SK-N-SH treated with all-trans-retinoic acid at 6 μM for 48 hours (cell line): ENCODE data around the gene APOA4.

Experiments
- ATAC-seq: fragments of 200-7000 bp; cut with Tn5 transposase; 3 replicates; pipeline ENCODE4 v1.9.1; 2020; ENCODE audit warnings: mild to moderate bottlenecking, moderate library complexity
- BACH2 ChIP-seq: fragments of 250-450 bp; sonication (Bioruptor Pico); IDR thresholded peaks from 2 replicates; pipeline ENCODE4 v1.9.0; 2021; ENCODE audit warnings: mild to moderate bottlenecking, borderline replicate concordance
- CSDC2 ChIP-seq: fragments of 250-450 bp; sonication (Bioruptor Pico); IDR thresholded peaks from 2 replicates; pipeline ENCODE4 v1.5.0; 2020; ENCODE audit warnings: mild to moderate bottlenecking, moderate library complexity
- ESRRG ChIP-seq: fragments of 250-450 bp; sonication (Bioruptor Pico); IDR thresholded peaks from 2 replicates; pipeline ENCODE4 v1.6.1; 2021; ENCODE audit warnings: mild to moderate bottlenecking
- GLIS3 ChIP-seq: fragments of 250-450 bp; sonication (Bioruptor Pico); IDR thresholded peaks from 2 replicates; pipeline ENCODE4 v1.5.0; 2020; ENCODE audit warnings: mild to moderate bottlenecking, moderate library complexity
- ISL1 ChIP-seq: fragments of 250-450 bp; sonication (Bioruptor Pico); IDR thresholded peaks from 2 replicates; pipeline ENCODE4 v2.1.2; 2022; ENCODE audit warnings: mild to moderate bottlenecking, moderate library complexity
- OSR1 ChIP-seq: fragments of 250-450 bp; sonication (Bioruptor Pico); IDR thresholded peaks from 2 replicates; pipeline ENCODE4 v1.8.0; 2022; ENCODE audit warnings: moderate library complexity, mild to moderate bottlenecking, inconsistent platforms
- PPARA ChIP-seq: fragments of 250-450 bp; sonication (Bioruptor Pico); IDR thresholded peaks from 2 replicates; pipeline ENCODE4 v1.5.0; 2020; ENCODE audit warnings: mild to moderate bottlenecking, borderline replicate concordance
- RARB ChIP-seq: fragments of 250-450 bp; sonication (Bioruptor Pico); IDR thresholded peaks from 2 replicates; pipeline ENCODE4 v1.8.0; 2021; ENCODE audit warnings: mild to moderate bottlenecking, moderate library complexity
- SNAI2 ChIP-seq: fragments of 250-450 bp; sonication (Bioruptor Pico); IDR thresholded peaks from 2 replicates; pipeline ENCODE4 v1.5.0; 2020; ENCODE audit warnings: mild to moderate bottlenecking, moderate library complexity
- TOX ChIP-seq: fragments of 250-450 bp; sonication (Bioruptor Pico); IDR thresholded peaks from 2 replicates; pipeline ENCODE4 v1.8.0; 2021; ENCODE audit warnings: mild to moderate bottlenecking, moderate library complexity, borderline replicate concordance
- ZC3H10 ChIP-seq: fragments of 250-450 bp; sonication (Bioruptor Pico); IDR thresholded peaks from 2 replicates; pipeline ENCODE4 v1.5.1; 2021; ENCODE audit warnings: mild to moderate bottlenecking, moderate library complexity
- ZFP3 ChIP-seq: fragments of 250-450 bp; sonication (Bioruptor Pico); IDR thresholded peaks from 2 replicates; pipeline ENCODE4 v1.5.0; 2020; ENCODE audit warnings: mild to moderate bottlenecking, moderate library complexity
- ZFP30 ChIP-seq: fragments of 450-650 bp; formaldehyde crosslinking; IDR thresholded peaks from 2 replicates; pipeline ENCODE4 v1.5.0; 2022; ENCODE audit warnings: mild to moderate bottlenecking, moderate library complexity
- ZNF8 ChIP-seq: fragments of 450-650 bp; formaldehyde crosslinking; IDR thresholded peaks from 2 replicates; pipeline ENCODE4 v1.5.0; 2020; ENCODE audit warnings: mild to moderate bottlenecking, moderate library complexity
- TF ChIP-seq, protein P1 (sequence below): fragments of 250-450 bp; sonication (Bioruptor Pico); IDR thresholded peaks from 2 replicates; pipeline ENCODE4 v1.5.1; 2021; ENCODE audit warnings: mild to moderate bottlenecking, moderate library complexity
- TF ChIP-seq, protein P2 (sequence below): fragments of 250-450 bp; sonication (Bioruptor Pico); IDR thresholded peaks from 2 replicates; pipeline ENCODE4 v1.8.0; 2020; ENCODE audit warnings: mild to moderate bottlenecking, moderate library complexity, borderline replicate concordance
- TF ChIP-seq, protein P3 (sequence below): fragments of 250-450 bp; sonication (Bioruptor Pico); IDR thresholded peaks from 2 replicates; pipeline ENCODE4 v1.5.1; 2020; ENCODE audit warnings: low read depth, mild to moderate bottlenecking, moderate library complexity
- TF ChIP-seq, protein P4 (sequence below): fragments of 250-450 bp; sonication (Bioruptor Pico); IDR thresholded peaks from 2 replicates; pipeline ENCODE4 v1.8.0; 2021; ENCODE audit warnings: low read depth, mild to moderate bottlenecking, moderate library complexity, borderline replicate concordance
- TF ChIP-seq, protein P5 (sequence below): fragments of 250-450 bp; sonication (Bioruptor Pico); IDR thresholded peaks from 2 replicates; pipeline ENCODE4 v1.5.0; 2020; ENCODE audit warnings: mild to moderate bottlenecking, moderate library complexity

APOA4 gene

DNA sequence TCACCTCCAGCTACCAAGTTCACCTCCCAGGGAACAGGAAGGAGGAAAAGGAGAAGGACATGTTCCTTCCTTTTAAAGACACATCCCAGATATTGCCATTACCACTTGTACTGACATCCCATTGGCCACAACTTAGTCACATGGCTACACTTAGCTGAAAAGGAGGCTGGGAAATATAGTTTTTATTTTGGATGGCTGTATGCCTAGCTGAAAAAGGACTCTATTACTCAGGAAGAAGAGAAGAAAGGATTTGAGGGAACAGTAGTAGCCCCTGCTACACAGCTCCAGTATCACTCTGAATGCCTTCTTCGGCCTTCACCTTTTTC lies 29.4 kb downstream of the APOA4 start:
- ATAC-seq = peak; percentile 54
- TF ChIP-seq CSDC2 (no peak), OSR1 (CRISPR knock-in tag) (no peak), BACH2 (CRISPR knock-in tag) (no peak), SNAI2 (CRISPR knock-in tag) (no peak), ZC3H10 (CRISPR knock-in tag) (no peak), ZNF8 (no peak)
- TF ChIP-seq, protein P1, sequence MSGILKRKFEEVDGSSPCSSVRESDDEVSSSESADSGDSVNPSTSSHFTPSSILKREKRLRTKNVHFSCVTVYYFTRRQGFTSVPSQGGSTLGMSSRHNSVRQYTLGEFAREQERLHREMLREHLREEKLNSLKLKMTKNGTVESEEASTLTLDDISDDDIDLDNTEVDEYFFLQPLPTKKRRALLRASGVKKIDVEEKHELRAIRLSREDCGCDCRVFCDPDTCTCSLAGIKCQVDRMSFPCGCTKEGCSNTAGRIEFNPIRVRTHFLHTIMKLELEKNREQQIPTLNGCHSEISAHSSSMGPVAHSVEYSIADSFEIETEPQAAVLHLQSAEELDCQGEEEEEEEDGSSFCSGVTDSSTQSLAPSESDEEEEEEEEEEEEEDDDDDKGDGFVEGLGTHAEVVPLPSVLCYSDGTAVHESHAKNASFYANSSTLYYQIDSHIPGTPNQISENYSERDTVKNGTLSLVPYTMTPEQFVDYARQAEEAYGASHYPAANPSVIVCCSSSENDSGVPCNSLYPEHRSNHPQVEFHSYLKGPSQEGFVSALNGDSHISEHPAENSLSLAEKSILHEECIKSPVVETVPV (CRISPR knock-in tag) = no peak

DNA sequence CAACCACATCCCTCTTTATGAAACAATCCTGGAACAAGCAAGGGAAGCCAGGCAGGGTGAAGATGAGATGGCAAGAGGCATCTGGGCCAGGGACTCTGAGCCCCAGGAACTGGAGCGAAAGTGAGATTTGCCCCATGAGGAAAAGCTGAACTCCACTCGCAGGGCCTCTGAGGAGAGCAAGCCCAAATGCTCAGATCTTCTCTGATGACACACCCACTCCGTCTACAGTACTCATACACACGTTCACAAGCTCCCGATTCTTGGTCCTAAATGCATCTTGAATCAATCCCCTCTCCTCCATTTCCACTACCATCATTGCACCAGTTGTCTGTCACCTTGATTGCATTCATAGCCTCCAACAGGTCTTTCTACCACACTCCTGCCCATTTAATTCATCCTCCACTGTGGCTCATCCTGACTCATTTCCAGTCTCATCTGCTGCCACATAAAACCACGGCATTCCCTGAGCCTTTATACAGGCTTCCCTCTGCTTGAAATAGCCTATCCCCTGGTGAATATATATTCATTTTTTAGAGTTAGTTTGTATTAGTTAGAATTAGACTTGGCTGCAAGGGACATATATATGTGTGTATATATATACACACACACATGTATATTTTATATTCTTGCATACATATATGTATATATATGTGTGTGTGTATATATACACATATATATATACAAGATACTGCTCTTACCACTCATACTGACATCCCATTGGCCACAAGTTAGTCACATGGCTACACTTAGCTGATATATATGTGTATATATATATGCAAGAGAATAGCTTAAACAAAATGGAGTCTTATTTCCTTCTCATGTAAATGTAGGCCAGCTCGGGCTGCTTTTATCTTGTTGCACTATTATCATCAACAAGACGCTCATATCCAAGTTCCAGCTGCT lies 30.0 kb downstream of the APOA4 start:
- ATAC-seq = peak; percentile 51
- TF ChIP-seq RARB (CRISPR knock-in tag) = no peak
- TF ChIP-seq, protein P1 (CRISPR knock-in tag) = no peak
- TF ChIP-seq, protein P2, sequence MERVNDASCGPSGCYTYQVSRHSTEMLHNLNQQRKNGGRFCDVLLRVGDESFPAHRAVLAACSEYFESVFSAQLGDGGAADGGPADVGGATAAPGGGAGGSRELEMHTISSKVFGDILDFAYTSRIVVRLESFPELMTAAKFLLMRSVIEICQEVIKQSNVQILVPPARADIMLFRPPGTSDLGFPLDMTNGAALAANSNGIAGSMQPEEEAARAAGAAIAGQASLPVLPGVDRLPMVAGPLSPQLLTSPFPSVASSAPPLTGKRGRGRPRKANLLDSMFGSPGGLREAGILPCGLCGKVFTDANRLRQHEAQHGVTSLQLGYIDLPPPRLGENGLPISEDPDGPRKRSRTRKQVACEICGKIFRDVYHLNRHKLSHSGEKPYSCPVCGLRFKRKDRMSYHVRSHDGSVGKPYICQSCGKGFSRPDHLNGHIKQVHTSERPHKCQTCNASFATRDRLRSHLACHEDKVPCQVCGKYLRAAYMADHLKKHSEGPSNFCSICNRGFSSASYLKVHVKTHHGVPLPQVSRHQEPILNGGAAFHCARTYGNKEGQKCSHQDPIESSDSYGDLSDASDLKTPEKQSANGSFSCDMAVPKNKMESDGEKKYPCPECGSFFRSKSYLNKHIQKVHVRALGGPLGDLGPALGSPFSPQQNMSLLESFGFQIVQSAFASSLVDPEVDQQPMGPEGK (CRISPR knock-in tag) = no peak
- TF ChIP-seq, protein P3, sequence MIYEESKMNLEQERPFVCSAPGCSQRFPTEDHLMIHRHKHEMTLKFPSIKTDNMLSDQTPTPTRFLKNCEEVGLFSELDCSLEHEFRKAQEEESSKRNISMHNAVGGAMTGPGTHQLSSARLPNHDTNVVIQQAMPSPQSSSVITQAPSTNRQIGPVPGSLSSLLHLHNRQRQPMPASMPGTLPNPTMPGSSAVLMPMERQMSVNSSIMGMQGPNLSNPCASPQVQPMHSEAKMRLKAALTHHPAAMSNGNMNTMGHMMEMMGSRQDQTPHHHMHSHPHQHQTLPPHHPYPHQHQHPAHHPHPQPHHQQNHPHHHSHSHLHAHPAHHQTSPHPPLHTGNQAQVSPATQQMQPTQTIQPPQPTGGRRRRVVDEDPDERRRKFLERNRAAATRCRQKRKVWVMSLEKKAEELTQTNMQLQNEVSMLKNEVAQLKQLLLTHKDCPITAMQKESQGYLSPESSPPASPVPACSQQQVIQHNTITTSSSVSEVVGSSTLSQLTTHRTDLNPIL (CRISPR knock-in tag) = no peak
- no peak for TF ChIP-seq PPARA (CRISPR knock-in tag)
- TF ChIP-seq TOX (CRISPR knock-in tag) = no peak
- no peak for TF ChIP-seq OSR1 (CRISPR knock-in tag)
- no peak for TF ChIP-seq ZFP30 (CRISPR knock-in tag)
- TF ChIP-seq CSDC2 = no peak
- TF ChIP-seq ESRRG (CRISPR knock-in tag) = no peak

DNA sequence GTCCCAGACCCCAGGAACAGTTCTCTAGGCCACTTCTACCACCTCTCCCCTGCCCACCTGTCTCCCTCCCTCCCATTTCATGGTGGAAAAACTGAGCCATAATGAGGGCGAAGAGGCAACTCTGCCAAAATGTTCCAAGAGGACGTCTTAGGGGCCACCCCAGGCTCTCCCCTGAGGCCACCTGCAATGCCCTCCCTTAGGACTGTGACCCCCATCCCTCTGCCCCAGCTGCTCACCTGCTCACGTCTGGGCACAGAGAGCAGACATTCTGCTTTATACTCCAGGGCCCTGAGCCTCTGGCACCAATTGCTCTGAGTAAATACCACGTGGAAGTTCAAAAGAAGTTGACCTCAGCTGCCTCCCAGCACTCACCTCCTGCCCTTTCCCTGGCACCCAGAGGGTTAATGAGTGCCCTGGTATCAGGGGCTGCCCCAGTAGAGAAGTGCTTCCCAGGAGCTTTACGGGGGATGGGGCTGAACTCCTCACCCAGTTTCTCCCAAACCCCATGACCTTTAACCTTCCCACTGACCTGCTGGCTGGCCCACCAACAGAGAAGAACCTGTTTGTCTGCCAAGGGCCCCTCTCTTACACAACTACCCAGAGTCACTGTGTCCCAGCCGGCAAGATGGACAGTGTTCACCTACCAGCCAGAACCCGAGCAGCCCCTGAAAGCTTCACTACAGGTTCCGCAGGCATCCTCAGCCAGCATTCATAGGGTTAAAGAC lies 30.8 kb downstream of the APOA4 start:
- ATAC-seq = no peak
- no peak for TF ChIP-seq ZC3H10 (CRISPR knock-in tag)
- TF ChIP-seq GLIS3 (CRISPR knock-in tag) = no peak
- no peak for TF ChIP-seq ISL1
- no peak for TF ChIP-seq TOX (CRISPR knock-in tag)
- TF ChIP-seq, protein P1 (CRISPR knock-in tag) = no peak
- TF ChIP-seq, protein P4, sequence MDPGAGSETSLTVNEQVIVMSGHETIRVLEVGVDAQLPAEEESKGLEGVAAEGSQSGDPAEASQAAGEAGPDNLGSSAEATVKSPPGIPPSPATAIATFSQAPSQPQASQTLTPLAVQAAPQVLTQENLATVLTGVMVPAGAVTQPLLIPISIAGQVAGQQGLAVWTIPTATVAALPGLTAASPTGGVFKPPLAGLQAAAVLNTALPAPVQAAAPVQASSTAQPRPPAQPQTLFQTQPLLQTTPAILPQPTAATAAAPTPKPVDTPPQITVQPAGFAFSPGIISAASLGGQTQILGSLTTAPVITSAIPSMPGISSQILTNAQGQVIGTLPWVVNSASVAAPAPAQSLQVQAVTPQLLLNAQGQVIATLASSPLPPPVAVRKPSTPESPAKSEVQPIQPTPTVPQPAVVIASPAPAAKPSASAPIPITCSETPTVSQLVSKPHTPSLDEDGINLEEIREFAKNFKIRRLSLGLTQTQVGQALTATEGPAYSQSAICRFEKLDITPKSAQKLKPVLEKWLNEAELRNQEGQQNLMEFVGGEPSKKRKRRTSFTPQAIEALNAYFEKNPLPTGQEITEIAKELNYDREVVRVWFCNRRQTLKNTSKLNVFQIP (CRISPR knock-in tag) = no peak
- TF ChIP-seq, protein P5, sequence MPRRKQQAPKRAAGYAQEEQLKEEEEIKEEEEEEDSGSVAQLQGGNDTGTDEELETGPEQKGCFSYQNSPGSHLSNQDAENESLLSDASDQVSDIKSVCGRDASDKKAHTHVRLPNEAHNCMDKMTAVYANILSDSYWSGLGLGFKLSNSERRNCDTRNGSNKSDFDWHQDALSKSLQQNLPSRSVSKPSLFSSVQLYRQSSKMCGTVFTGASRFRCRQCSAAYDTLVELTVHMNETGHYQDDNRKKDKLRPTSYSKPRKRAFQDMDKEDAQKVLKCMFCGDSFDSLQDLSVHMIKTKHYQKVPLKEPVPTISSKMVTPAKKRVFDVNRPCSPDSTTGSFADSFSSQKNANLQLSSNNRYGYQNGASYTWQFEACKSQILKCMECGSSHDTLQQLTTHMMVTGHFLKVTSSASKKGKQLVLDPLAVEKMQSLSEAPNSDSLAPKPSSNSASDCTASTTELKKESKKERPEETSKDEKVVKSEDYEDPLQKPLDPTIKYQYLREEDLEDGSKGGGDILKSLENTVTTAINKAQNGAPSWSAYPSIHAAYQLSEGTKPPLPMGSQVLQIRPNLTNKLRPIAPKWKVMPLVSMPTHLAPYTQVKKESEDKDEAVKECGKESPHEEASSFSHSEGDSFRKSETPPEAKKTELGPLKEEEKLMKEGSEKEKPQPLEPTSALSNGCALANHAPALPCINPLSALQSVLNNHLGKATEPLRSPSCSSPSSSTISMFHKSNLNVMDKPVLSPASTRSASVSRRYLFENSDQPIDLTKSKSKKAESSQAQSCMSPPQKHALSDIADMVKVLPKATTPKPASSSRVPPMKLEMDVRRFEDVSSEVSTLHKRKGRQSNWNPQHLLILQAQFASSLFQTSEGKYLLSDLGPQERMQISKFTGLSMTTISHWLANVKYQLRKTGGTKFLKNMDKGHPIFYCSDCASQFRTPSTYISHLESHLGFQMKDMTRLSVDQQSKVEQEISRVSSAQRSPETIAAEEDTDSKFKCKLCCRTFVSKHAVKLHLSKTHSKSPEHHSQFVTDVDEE (CRISPR knock-in tag) = no peak
- TF ChIP-seq ZFP3 = no peak
- TF ChIP-seq CSDC2 = no peak
- no peak for TF ChIP-seq ESRRG (CRISPR knock-in tag)
- no peak for TF ChIP-seq RARB (CRISPR knock-in tag)
- TF ChIP-seq, protein P3 (CRISPR knock-in tag) = no peak
- TF ChIP-seq, protein P2 (CRISPR knock-in tag) = no peak
